Endothelial cell of hepatic sinusoid (primary cell): ENCODE measurements around the gene RIPOR3.
"Not testable (repeated sequence)": the region's sequence is repeated elsewhere in the genome, so short reads cannot be mapped to it uniquely, and the experiment has no call there.

Experiments
- in situ Hi-C: cut with HindIII; loops from 2 replicates; pipeline ENCODE4 v1.10.0; 2017; ENCODE audit warnings: low sequenced_read_pairs

RIPOR3 gene

DNA sequence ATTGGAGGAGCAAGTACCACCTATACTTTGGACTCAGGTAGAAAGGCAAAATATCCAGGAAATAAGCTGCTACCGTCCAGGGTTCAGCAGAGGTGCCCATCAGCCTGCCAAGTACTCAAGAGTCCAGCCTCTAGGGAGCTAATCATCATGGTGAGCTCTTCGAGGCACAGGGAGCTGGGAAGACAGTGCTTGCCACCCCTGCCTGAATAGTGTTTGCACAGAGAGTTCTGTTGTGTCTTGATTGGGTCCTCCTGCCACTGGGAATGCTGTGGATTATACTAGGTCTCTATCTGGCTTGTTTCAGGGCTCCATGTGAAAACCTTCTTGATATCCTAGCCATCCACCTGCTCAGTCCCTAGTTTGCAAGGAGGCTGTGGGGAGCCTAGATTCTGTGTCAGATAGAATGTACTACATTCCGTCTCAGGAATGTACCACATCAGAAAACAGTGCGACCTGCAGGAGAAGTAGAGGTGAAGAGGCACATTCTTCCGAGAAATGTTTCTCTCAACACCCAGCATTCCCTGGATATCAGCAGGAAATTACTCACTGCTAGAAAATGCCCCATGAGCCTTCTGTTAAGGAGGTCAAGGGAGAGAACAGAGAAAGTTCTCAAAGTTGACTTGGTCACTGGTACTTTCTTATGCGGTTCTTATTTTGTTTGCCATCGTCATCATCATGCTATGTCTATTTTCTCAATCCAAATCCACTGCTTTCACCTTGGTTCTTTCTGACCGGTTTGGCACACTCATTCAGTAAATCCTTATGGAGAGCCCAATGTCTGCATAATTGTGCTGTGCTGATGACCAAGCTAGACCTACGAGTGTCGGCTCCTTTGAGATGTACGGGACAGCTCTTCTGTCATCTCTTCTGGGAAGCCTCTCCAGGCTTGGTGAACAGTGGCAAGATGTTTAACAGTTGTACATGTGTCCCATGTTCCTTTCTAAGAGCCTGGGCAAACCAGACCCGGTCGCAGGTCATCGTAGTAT lies 150.4 kb downstream of the RIPOR3 start:
- in situ Hi-C loops = no loop called here

DNA sequence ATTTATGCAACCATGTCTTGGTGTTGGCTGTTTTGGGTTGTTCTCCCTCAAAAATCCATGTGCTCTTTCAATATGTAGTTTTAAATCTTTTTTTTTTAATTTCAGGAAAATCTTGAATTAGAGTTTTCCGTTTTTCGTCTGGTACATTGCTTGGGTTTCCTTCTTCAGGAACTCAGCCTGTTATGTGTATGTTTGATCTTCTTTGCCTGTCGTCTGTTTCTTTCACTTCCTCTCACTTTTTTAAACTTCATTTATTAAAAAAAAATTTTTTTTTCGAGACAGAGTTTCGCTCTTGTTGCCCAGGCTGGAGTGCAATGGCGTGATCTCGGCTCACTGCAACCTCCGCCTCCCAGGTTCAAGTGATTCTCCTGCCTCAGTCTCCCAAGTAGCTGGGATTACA lies 151.5 kb downstream of the RIPOR3 start:
- in situ Hi-C loops = not testable (repeated sequence)

DNA sequence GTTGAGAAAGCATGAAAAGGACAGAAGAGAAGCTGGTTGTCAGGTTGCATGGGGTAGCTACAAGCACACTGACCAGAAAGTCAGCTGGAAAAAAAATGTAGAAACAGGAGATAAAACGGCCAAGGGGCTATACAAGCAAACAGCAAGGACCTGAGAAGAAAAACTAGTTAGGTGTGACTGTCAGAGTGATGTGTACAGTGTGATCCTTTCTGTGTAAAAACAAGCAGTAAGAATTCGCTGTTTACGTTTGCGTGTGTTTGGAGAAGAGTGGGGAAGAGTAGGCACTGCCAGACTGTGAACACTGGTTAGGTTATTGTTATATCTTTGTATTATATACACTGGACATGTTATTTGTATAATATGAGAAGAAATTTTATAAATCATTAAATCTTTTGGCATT lies 153.1 kb downstream of the RIPOR3 start:
- in situ Hi-C loops = no loop called here

DNA sequence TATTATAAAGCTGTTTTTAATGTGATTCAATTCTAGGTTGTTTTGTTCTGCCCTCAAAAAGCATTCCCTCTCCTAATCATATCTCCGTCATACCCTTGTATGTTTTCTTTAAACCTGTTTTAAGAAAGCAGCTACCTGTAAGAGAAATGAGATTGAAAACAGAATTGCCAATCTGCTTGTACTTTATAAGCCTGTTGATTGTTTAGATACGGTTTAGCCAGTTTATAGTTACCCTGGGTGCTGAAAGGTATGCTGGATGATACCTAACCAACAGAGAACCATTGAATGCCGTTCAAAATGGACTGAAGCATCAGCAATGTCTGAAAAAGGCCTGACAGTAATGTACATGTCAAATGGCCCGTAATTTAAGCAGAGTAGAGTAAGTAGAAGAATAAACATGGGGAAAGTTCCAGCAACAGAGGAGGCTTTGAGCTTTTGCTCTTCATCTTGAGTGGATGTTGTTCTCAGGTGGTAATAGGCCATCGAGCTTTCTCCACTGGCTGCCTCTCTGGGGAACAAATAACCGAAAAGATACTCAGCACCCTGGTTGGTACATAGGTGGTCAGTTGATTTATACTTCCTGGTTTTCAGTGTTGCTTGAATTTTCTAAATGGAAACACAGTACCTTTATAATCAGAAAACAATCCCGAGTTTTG lies 153.7 kb downstream of the RIPOR3 start:
- in situ Hi-C loops = no loop called here

DNA sequence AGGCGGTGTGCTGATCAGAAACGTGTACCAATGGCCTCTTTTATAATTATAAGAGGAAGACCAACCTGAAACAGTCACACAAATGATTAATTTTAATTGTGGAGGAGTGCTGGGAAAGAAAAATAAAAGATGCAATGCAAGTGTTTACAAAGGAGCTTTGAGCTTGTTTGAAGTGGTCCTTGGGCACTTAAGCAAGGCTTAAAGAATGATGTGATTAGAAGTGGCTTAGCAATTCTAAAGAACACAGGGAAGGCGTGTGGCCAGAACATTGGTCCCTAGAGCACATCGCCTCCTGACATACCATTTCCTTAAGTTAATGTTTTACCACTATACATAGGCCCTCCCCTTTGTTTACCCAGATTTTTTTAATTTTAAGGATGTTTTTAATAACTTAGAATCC lies 155.0 kb downstream of the RIPOR3 start:
- in situ Hi-C loops = no loop called here
